ENCODE results near the gene MT3. TPM values are rescaled to one million over a fixed set of nuclear protein-coding genes. Genes with fewer than 3 reads are reported as not detected.

MT3 gene
- polyA plus RNA-seq (2013, experiment 1 of 2; ENCODE audit: insufficient read length), result 0.31 TPM
- polyA plus RNA-seq (2013, experiment 2 of 2; ENCODE audit: insufficient read length), result not detected

GRCh38 chr16:56589141-56590039 is at the start of gene MT3:
TSS of gene MT3 (plus strand) at chr16:56589528. CDS start at chr16:56589591, 63 bp downstream.
- DNase-seq, result peak; percentile 21

DNA sequence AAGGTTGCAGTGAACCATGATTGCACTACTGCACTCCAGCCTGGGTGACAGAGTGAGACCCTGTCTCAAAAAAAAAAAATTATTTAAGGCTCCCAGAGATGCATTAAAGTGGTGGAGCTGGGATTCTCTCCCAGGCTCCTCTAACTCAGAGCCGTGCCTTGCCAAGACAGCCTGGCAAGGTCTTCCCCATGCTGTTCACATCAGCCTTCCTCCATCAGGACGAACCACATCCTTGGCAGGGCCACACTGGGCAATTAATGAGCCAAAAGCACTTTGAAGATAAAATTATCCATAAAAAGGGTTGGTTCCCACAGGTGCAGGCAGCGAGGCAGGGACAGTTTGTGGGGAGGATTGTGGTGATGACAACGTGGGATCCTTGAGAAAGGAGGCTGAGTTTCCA is 49.7 kb upstream of the MT3 start:
- DNase-seq, result no peak

GRCh38 chr16:56542039-56542438 is 47.3 kb upstream of the MT3 start:
- DNase-seq, result no peak

GRCh38 chr16:56547120-56547948 is 42.0 kb upstream of the MT3 start:
- DNase-seq, result peak; percentile 35

DNA sequence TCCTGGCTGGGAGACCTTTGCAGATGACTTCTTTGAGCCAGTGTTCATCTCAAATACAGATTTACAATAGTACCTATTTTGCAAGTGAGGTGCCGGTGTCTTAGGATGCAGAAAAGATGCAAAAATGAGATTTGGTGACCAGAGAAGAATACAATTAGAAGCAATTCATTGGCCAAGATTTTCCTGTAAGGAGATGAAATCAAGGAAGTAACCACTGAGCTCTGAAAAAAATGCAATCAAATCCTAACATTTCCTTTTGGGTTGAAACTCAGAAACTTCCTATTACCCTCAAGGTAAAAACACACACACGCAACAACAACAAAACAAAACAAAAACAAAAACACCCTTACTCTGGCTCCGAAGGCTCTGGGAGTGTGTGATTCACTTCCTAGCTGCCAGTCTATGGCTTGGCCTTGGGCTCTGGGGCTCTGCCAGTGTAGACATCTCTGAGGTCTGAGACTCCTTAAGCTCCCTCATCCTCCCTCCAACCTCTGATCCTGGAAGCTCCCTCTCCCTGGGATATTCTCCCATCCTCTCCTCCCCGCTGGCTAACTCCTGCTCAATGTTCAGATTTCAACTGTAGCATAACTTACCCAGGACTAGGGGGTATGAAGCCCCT is 41.3 kb upstream of the MT3 start:
- no peak for DNase-seq

GRCh38 chr16:56549161-56549560 is 40.2 kb upstream of the MT3 start:
- no peak for DNase-seq

GRCh38 chr16:56549744-56550385 is 39.5 kb upstream of the MT3 start:
- DNase-seq, result peak; percentile 20

DNA sequence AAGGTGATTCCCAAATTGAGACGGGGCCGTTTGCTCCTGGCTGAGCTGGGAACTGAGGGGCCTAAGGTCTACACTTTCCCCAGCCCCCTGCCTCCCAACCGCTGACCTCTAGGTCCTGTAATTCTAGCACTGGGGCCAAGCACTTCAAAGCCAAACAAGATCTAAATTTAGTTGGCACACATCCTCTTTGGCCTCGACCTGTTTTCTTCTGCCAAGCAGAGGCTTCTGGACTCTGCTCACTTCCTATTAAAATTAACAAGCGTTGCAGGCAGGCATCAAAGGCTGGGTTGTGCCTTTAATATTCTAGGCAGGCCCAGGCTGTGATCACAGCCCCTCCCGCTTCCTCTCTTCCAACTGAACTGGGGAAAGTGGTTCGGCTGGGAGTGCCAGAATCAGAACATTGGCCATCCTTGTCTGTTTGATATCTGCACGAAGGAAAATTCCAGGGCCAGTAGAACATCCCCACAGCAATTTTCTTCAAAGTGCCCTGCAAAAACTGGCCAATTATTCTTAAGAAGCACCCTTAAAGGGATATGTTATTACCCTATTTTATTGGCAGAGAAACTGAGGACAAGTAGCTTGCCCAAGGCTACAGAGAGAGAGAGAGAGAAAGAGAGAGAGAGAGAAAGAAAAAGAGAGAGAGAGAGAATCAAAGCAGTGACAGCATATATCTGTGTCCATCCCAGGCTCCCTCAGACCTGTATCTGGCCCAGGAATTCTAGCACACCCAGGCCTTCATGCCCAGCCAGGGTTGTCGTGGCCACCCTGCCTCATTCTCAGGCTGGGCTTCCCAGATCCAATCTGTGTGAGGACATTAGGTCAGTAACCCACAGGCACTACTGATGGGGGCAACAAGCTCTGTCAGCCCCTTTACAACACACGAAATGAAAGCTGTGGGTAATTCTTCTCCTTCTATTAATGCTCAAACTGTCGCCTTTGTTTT is 37.3 kb upstream of the MT3 start:
- DNase-seq, result no peak

DNA sequence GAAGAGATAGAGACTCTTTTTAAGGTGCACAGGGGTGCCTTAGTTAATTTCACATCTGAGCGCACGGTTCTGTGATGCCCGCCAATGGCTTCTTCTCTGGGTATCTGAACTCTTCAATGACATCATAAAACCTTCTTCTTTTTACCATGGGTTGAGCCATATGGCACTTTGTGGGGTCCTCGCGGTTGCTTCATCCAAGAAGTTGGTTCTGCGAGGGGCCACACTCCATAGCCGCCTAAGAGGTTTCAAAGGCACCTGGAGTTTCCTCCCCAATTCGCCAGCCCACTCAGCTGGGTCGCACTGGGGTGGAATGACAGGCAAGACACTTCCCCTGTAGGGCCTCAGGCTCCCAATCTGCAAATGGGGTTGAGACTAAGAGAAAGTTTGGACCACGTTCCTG is 34.9 kb upstream of the MT3 start:
- DNase-seq, result no peak

- DNase-seq, result peak; percentile 80
These were observed 31.1 kb upstream of the MT3 start for GRCh38 chr16:56558024-56558747.

- DNase-seq, result no peak
These were observed 30.2 kb upstream of the MT3 start for GRCh38 chr16:56559109-56559508.

DNA sequence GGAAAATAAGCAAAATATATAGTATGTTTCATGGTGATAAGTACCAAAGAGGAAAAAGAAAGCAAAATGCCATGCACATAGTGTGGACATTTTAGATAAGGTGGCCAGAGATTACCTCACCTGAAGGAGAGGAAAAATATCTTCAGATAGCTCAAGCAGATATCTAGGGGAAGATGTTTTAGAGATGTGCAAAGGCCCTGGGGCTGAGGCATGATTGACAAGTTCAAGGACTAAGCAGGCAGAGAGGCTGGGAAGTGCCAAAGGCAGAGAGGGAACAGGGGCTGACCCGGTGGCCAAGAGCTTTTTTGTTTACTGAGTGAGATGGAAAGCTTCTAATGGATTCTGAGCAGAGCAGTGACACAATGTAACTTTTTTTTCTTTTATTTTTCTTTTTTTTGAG is 28.9 kb upstream of the MT3 start:
- no peak for DNase-seq

GRCh38 chr16:56561126-56561525 is 28.2 kb upstream of the MT3 start:
- DNase-seq, result no peak

DNA sequence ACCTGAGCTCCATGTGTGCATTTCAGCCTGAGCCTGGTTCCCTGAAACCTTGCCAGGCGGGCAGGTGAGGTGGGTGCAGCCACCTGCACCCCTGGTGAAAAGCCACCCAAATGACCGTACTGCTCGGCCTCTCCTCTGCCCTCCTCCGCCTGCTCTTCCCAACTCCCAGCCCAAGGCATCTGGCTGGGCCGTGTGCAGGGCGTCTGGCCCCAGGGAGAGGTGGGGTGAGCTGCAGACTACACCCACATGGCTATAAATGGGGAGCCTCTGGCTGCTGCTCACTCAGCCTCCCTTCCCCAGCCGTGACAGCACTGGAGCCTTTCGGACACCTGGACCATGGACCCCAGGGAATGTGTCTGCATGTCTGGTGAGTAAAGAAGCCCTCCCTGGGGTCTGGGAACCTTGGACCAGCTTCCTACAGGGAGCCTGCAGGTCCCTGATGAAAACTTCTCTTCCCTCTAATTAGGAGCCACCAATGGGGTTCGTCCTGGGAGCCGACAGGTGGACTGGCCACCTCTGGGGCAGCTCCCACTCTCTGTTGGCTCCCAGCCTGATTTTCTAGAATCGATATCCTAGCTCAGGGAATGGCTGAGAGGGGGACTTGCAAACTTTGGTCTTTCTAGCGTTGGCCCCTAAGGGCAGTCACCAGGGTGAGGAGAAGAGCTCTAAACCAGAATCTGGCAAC is 24.4 kb upstream of the MT3 start, which contains the start of gene MT4:
MT4 (plus strand) TSS at position 281 of the 685 bp plus-strand sequence; CDS start at position 337, 56 bp downstream.
- DNase-seq, result no peak

DNA sequence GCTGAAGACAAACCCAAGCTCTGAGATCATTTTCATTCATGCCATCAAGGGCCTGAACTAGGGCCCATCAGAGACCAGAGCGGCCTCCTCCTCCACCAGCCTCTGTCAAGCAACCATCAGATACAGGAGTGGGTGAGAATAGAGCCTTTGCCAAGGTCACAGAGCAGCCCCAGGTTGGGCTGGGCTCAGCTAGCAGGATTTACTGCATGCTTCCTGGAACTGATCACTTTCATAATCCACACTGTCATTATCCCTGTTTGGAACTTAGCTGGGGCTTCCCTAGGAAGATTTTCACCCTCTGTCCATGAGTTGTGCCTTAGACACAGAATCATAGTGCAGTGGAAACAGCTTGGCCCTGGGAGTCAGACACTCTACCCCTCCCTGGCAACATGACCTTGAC is 19.4 kb upstream of the MT3 start:
- no peak for DNase-seq

- DNase-seq, result no peak
These were observed 17.8 kb upstream of the MT3 start for GRCh38 chr16:56571525-56571924.

DNA sequence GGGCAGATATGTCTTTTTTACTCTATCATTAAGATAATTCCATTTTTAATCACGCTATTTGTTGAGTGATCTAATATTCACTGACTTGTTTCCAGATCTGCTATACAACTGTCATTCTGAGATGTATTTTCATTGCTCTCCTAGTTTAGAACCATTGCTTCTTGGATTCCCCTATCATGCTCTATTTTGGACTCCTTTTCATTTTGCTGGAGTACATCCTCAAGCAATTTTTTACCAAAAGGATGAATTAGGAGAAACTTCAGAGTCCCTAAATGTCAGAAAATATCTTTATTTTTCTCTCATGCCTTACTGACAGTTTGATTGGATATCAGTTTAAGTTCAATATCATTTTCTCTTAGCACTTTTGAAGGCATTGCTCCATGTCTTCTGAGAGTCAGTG is 14.7 kb upstream of the MT3 start:
- no peak for DNase-seq

DNA sequence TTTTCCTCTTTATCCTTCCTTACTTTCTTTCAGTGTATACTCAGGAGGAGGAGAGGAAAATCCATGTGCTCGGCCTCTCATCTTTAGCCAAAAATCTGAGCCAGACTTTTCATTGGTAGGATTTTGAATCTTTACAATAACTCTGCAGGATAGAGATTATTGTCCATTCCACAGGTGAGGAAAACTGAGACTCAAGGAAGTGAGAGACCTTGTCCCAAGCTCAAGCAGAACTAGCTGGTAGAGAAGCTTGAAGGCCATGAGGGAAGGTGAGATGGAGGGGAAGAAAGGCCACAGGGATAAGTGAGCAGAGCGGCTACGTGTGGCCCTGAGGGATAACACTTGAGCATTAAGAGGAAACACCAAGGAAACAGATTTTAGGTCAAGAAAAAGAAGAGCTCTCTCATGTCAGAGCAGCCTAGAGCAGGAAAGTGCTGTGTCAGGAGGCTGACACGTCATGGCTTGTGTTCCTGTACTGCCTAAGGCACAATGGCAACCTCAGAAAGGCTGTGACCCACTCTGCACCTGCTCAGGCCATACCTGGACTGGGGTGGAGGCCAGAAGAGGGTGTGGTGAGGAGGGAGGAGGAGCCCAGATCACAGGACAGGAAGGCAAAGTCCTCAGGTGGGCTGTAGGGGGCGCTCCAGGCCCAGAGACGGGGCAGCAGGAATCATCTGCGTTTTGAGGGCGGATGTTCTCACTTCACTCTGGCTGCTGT is 12.6 kb upstream of the MT3 start:
- DNase-seq, result peak; percentile 49

DNA sequence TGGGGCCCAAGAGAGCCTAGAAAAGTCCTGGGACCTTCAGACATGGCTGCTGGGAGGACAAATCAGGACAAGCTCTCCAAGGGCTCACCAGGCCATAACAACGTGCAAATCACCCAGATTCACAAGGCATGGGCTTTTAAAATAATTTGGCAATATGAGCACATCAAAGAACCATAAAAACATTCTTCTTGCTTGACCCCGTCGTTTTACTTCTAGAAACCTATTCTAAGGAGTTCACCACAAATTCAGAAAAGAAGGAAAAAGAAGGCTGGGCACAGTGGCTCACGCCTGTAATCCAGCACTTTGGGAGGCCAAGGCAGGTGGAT is 12.1 kb upstream of the MT3 start:
- DNase-seq, result no peak

Measured in fibroblast of skin of back (primary cell).